Measurements from ENCODE around the gene RNF151. TPM values are rescaled to one million over a fixed set of nuclear protein-coding genes. Genes with fewer than 3 reads are reported as not detected.

The RNF151 gene
- total and polyA plus RNA-seq, 2 donors (not counting 1 experiment from before 2014, with no cell fraction given): 0.13 to 0.76 TPM

DNA sequence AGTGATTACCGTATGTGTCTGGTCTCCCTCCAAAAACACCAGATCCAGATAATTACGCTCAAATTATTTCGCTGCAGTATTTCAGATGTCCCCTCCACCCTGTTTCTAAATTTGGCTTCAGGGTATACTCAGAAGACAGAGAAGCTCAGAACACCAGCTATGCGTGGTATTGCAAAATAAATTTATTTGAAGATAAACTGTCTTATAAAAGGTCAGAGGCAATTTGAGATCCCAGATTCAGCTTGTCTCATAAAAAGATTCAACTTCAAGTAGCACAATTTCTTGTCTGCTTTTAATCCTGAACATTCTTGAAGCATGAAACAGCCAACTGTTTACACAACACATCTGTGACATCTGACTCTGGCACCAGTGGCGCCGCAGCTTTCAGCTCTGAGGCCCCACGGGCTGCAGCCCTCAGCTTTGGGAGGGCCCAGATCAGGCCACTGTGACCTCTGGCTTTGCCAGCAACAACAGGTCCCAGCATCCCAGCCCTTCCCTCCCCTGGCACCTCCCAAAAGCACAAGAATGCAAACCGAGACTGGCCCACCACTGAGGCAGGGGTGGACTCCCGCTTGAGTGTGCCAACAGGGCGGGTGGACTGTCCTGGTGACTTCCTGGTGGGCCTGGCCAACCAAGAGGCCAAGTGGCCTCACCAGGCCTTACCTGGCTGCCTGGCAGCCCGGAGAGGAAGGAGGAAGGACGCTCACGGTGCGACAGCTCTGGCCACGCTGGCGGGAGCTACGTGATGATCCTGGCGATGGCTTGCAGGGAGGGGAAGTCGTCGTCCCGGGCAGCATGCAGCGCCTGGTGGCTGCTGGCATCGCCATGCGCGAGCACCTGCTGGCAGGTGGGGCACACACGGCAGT, 31.1 kb downstream of the RNF151 start:
- no peaks in the 10 kb centered on the region for H3K9me3 Mint-ChIP-seq (ENCODE audit: insufficient read depth)
- H3K27ac ChIP-seq (ENCODE audit: low read length in 2 of 2): no peak overlapping the region
- H3K27me3 ChIP-seq (replicated peaks in 1 of 4; ENCODE audit: control extremely low read depth in 1 of 4, control insufficient read depth in 3 of 4, insufficient read depth in 4 of 4, low read length in 3 of 4): no peaks in the 10 kb centered on the region
- no peak overlapping the region for H3K27ac Mint-ChIP-seq
- CTCF ChIA-PET: interaction anchor here (1.4 kb wide), 1 partner anchor 143 kb away, joined by 3 read pairs; no protein-coding TSS in a partner anchor
- H3K4me3 ChIP-seq (ENCODE audit: control extremely low read depth in 1 of 5, extremely low read depth in 1 of 5, insufficient read depth in 1 of 5, low read depth in 2 of 5, low read length in 4 of 5): no peak overlapping the region
- no peak overlapping the region for H2AFZ ChIP-seq (ENCODE audit: insufficient read depth, low read depth, low read length, poor library complexity, severe bottlenecking)
- no peak overlapping the region for H3K4me3 Mint-ChIP-seq
- H3K4me2 ChIP-seq (replicated peaks; ENCODE audit: low read depth, low read length, poor library complexity, severe bottlenecking): no peak overlapping the region
- peaks cover 6% of the 10 kb centered on the region for H3K79me2 ChIP-seq (ENCODE audit: control insufficient read depth, insufficient read depth, low read length)
- no peaks in the 10 kb centered on the region for H3K27me3 Mint-ChIP-seq
- H4K20me1 ChIP-seq (ENCODE audit: control insufficient read depth, insufficient read depth, low read length, poor library complexity, severe bottlenecking): peaks cover 23% of the 10 kb centered on the region
- 97% methylated on average over 24 of the region's 26 CpGs for WGBS (ENCODE audit: insufficient coverage)
- ATAC-seq (ENCODE audit: low read depth) (no peak), DNase-seq (no peak)
- H3K9ac ChIP-seq (ENCODE audit: low read length): no peak overlapping the region
- TF ChIP-seq EZH2 (IDR thresholded peaks at IDR 0.05; ENCODE audit: borderline replicate concordance, insufficient read depth, low read depth, low read length, poor library complexity, severe bottlenecking): no peak
- TF ChIP-seq, protein P1, sequence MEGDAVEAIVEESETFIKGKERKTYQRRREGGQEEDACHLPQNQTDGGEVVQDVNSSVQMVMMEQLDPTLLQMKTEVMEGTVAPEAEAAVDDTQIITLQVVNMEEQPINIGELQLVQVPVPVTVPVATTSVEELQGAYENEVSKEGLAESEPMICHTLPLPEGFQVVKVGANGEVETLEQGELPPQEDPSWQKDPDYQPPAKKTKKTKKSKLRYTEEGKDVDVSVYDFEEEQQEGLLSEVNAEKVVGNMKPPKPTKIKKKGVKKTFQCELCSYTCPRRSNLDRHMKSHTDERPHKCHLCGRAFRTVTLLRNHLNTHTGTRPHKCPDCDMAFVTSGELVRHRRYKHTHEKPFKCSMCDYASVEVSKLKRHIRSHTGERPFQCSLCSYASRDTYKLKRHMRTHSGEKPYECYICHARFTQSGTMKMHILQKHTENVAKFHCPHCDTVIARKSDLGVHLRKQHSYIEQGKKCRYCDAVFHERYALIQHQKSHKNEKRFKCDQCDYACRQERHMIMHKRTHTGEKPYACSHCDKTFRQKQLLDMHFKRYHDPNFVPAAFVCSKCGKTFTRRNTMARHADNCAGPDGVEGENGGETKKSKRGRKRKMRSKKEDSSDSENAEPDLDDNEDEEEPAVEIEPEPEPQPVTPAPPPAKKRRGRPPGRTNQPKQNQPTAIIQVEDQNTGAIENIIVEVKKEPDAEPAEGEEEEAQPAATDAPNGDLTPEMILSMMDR (IDR thresholded peaks at IDR 0.05): no peak
- POLR2A ChIA-PET: no interaction called here
- peaks cover 7 to 12% of the 10 kb centered on the region in 2 donors for H3K4me1 ChIP-seq (ENCODE audit: control insufficient read depth in 2 of 2, insufficient read depth in 2 of 2, low read length in 2 of 2)
- H3K9me3 ChIP-seq (ENCODE audit: control extremely low read depth in 1 of 3, control insufficient read depth in 2 of 3, insufficient read depth in 1 of 3, low read length in 2 of 3): peaks cover 0 to 5% (median 0%) of the 10 kb centered on the region in 3 donors
- H3K36me3 ChIP-seq (replicated peaks in 1 of 2; ENCODE audit: control extremely low read depth in 1 of 2, control insufficient read depth in 1 of 2, extremely low read depth in 1 of 2, insufficient read depth in 2 of 2, low read length in 1 of 2): peaks cover 0 to 39% of the 10 kb centered on the region in 2 experiments
- intact Hi-C loops (cut with micrococcal nuclease): loop anchor here (10.0 kb wide), 1 partner anchor 53 kb away; the partner anchor contains the start of gene MSRB1
- H3K4me1 Mint-ChIP-seq: peaks cover 9% of the 10 kb centered on the region

DNA sequence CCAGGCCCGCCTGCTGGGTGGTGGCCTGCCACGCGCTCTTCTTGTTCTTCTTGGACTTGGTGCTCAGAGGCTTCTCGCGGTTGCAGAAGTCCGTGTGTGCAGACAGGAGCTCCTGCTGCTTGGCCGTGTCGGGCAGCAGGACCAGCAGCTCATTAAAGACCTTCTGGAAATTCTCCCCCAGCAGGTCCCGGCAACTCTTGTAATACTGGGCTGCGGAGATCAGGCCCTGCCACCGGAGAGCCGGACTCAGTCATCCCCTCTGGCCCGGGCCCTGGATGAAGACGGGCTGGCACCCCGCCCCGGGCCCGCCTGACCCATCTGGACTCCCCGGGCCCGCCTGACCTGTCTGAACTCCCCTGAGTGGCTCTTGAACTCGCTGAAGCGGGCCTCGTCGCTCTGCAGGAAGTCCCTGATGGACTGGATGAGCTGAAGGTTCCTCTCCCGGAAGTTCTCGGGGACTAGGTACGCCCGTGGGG, 31.7 kb downstream of the RNF151 start:
- H4K20me1 ChIP-seq (ENCODE audit: control insufficient read depth, insufficient read depth, low read length, poor library complexity, severe bottlenecking): peaks cover 30% of the 10 kb centered on the region
- WGBS (ENCODE audit: insufficient coverage): 96% methylated on average over 25 of the region's 27 CpGs
- no peak overlapping the region for H2AFZ ChIP-seq (ENCODE audit: insufficient read depth, low read depth, low read length, poor library complexity, severe bottlenecking)
- H3K79me2 ChIP-seq (ENCODE audit: control insufficient read depth, insufficient read depth, low read length): peaks cover 13% of the 10 kb centered on the region
- ATAC-seq (ENCODE audit: low read depth) (no peak), DNase-seq (no peak)
- Mint-ChIP-seq H3K4me1 (peaks cover 8% of the 10 kb centered on the region), H3K9me3 (ENCODE audit: insufficient read depth) (no peaks in the 10 kb centered on the region), H3K27me3 (no peaks in the 10 kb centered on the region), H3K27ac (no peak overlapping the region), H3K4me3 (no peak overlapping the region)
- intact Hi-C loops (cut with micrococcal nuclease): loop anchor here (10.0 kb wide), 1 partner anchor 54 kb away; the partner anchor contains the start of gene MSRB1
- H3K36me3 ChIP-seq (replicated peaks in 1 of 2; ENCODE audit: control extremely low read depth in 1 of 2, control insufficient read depth in 1 of 2, extremely low read depth in 1 of 2, insufficient read depth in 2 of 2, low read length in 1 of 2): peaks cover 0 to 45% of the 10 kb centered on the region in 2 experiments
- TF ChIP-seq EZH2 (IDR thresholded peaks at IDR 0.05; ENCODE audit: borderline replicate concordance, insufficient read depth, low read depth, low read length, poor library complexity, severe bottlenecking): no peak
- TF ChIP-seq, protein P1 (IDR thresholded peaks at IDR 0.05): no peak
- no peaks in the 10 kb centered on the region for H3K27me3 ChIP-seq (replicated peaks in 1 of 4; ENCODE audit: control extremely low read depth in 1 of 4, control insufficient read depth in 3 of 4, insufficient read depth in 4 of 4, low read length in 3 of 4)
- H3K4me2 ChIP-seq (replicated peaks; ENCODE audit: low read depth, low read length, poor library complexity, severe bottlenecking): no peak overlapping the region
- CTCF ChIA-PET: no interaction called here
- H3K9me3 ChIP-seq (ENCODE audit: control extremely low read depth in 1 of 3, control insufficient read depth in 2 of 3, insufficient read depth in 1 of 3, low read length in 2 of 3): no peaks in the 10 kb centered on the region
- H3K27ac ChIP-seq (ENCODE audit: low read length in 2 of 2): no peak overlapping the region
- no peak overlapping the region for H3K4me3 ChIP-seq (ENCODE audit: control extremely low read depth in 1 of 5, extremely low read depth in 1 of 5, insufficient read depth in 1 of 5, low read depth in 2 of 5, low read length in 4 of 5)
- POLR2A ChIA-PET: no interaction called here
- H3K4me1 ChIP-seq (ENCODE audit: control insufficient read depth in 2 of 2, insufficient read depth in 2 of 2, low read length in 2 of 2): peaks cover 5% of the 10 kb centered on the region in 2 donors
- no peak overlapping the region for H3K9ac ChIP-seq (ENCODE audit: low read length)

Measured in B cell (primary cell).